Measurements from ENCODE around the gene GPRIN2.
"Not testable (repeated sequence)": the region's sequence is repeated elsewhere in the genome, so short reads cannot be mapped to it uniquely, and the experiment has no call there.

Gene GPRIN2

GRCh38 chr10:46538155-46538554 lies 18.3 kb downstream of the GPRIN2 start:
- Histone ChIP-seq H3K27ac (no peak overlapping the region), H3K9me3 (ENCODE audit: severe bottlenecking) (no peaks in the 10 kb centered on the region), H3K36me3 (no peaks in the 10 kb centered on the region), H3K27me3 (ENCODE audit: insufficient read depth, low read depth, severe bottlenecking) (no peaks in the 10 kb centered on the region), H3K4me3 (ENCODE audit: low read depth, low read length) (no peak overlapping the region)
- DNase-seq = no peak
- TF ChIP-seq CTCF (IDR thresholded peaks at IDR 0.05; ENCODE audit: low read depth, low read length) = no peak

GRCh38 chr10:46537309-46537708 lies 19.1 kb downstream of the GPRIN2 start:
- no peak overlapping the region for H3K4me3 ChIP-seq (ENCODE audit: low read depth, low read length)
- H3K27ac ChIP-seq = no peak overlapping the region
- DNase-seq = no peak
- no peaks in the 10 kb centered on the region for H3K9me3 ChIP-seq (ENCODE audit: severe bottlenecking)
- no peak for TF ChIP-seq CTCF (IDR thresholded peaks at IDR 0.05; ENCODE audit: low read depth, low read length)
- no peaks in the 10 kb centered on the region for H3K27me3 ChIP-seq (ENCODE audit: insufficient read depth, low read depth, severe bottlenecking)
- no peaks in the 10 kb centered on the region for H3K36me3 ChIP-seq

GRCh38 chr10:46536781-46537180 lies 19.7 kb downstream of the GPRIN2 start:
- no peak overlapping the region for H3K4me3 ChIP-seq (ENCODE audit: low read depth, low read length)
- no peak for DNase-seq
- no peaks in the 10 kb centered on the region for H3K27me3 ChIP-seq (ENCODE audit: insufficient read depth, low read depth, severe bottlenecking)
- no peak overlapping the region for H3K27ac ChIP-seq
- TF ChIP-seq CTCF (IDR thresholded peaks at IDR 0.05; ENCODE audit: low read depth, low read length) = no peak
- H3K36me3 ChIP-seq = no peaks in the 10 kb centered on the region
- no peaks in the 10 kb centered on the region for H3K9me3 ChIP-seq (ENCODE audit: severe bottlenecking)

- no peak for DNase-seq
- Histone ChIP-seq H3K36me3 (no peaks in the 10 kb centered on the region), H3K27ac (no peak overlapping the region), H3K27me3 (ENCODE audit: insufficient read depth, low read depth, severe bottlenecking) (no peaks in the 10 kb centered on the region), H3K4me3 (ENCODE audit: low read depth, low read length) (no peak overlapping the region), H3K9me3 (ENCODE audit: severe bottlenecking) (no peaks in the 10 kb centered on the region)
- TF ChIP-seq CTCF (IDR thresholded peaks at IDR 0.05; ENCODE audit: low read depth, low read length) = no peak
Observed at GRCh38 chr10:46536171-46536570, 20.3 kb downstream of the GPRIN2 start.

GRCh38 chr10:46534828-46535524 lies 21.5 kb downstream of the GPRIN2 start:
- no peak for DNase-seq
- no peaks in the 10 kb centered on the region for H3K27me3 ChIP-seq (ENCODE audit: insufficient read depth, low read depth, severe bottlenecking)
- no peak overlapping the region for H3K27ac ChIP-seq
- no peak for TF ChIP-seq CTCF (IDR thresholded peaks at IDR 0.05; ENCODE audit: low read depth, low read length)
- H3K4me3 ChIP-seq (ENCODE audit: low read depth, low read length) = no peak overlapping the region
- H3K36me3 ChIP-seq = no peaks in the 10 kb centered on the region
- no peaks in the 10 kb centered on the region for H3K9me3 ChIP-seq (ENCODE audit: severe bottlenecking)

- not testable (repeated sequence) for H3K9me3 ChIP-seq (ENCODE audit: severe bottlenecking); H3K36me3 ChIP-seq; H3K27me3 ChIP-seq (ENCODE audit: insufficient read depth, low read depth, severe bottlenecking); DNase-seq; H3K27ac ChIP-seq; H3K4me3 ChIP-seq (ENCODE audit: low read depth, low read length)
Observed at GRCh38 chr10:46532256-46532655, 24.2 kb downstream of the GPRIN2 start.
